Osteoblast (primary cell): ENCODE results near the gene KCNJ14. TPM values are rescaled to one million over a fixed set of nuclear protein-coding genes. Genes with fewer than 3 reads are reported as not detected.

Source experiments
- DNase-seq: peaks from one replicate; pipeline ENCODE4 v3.0.0; 2011; ENCODE audit warnings: low spot score, mixed read lengths; ENCODE audit not compliant: insufficient read length; ENCODE audit errors: missing footprints
- H2AFZ ChIP-seq: 2 replicates; pipeline ENCODE4 v1.6.0; 2011; ENCODE audit warnings: mild to moderate bottlenecking, low read length
- H3K27ac ChIP-seq: 2 replicates; pipeline ENCODE4 v1.5.1; 2011; ENCODE audit warnings: mild to moderate bottlenecking, low read depth, low read length, moderate library complexity
- H3K27me3 ChIP-seq: 2 replicates; pipeline ENCODE4 v1.6.0; 2012; ENCODE audit warnings: mild to moderate bottlenecking, control low read depth, inconsistent platforms, low read length, moderate library complexity; ENCODE audit not compliant: insufficient read depth
- H3K36me3 ChIP-seq: 2 replicates; pipeline ENCODE4 v1.5.1; 2011; ENCODE audit warnings: mild to moderate bottlenecking, low read length, control low read depth, moderate library complexity; ENCODE audit not compliant: insufficient read depth
- H3K4me1 ChIP-seq: 2 replicates; pipeline ENCODE4 v1.5.1; 2011; ENCODE audit warnings: mild to moderate bottlenecking, low read length, control low read depth, moderate library complexity; ENCODE audit not compliant: insufficient read depth
- H3K4me2 ChIP-seq: 2 replicates; pipeline ENCODE4 v1.6.0; 2011; ENCODE audit warnings: mild to moderate bottlenecking, low read length; ENCODE audit not compliant: insufficient read depth
- H3K4me3 ChIP-seq: fragments of 200-600 bp; sonication (generic); 3 replicates; pipeline ENCODE4 v1.5.1; 2012; ENCODE audit warnings: mild to moderate bottlenecking, low read length, inconsistent platforms; ENCODE audit not compliant: insufficient read depth
- H3K79me2 ChIP-seq: 2 replicates; pipeline ENCODE4 v1.6.0; 2012; ENCODE audit warnings: mild to moderate bottlenecking, low read length, control low read depth, inconsistent platforms; ENCODE audit not compliant: insufficient read depth
- H3K9me3 ChIP-seq: 2 replicates; pipeline ENCODE4 v1.5.1; 2011; ENCODE audit warnings: low read depth, low read length, control low read depth
- H4K20me1 ChIP-seq: 2 replicates; pipeline ENCODE4 v1.6.0; 2012; ENCODE audit warnings: mild to moderate bottlenecking, low read length, control low read depth; ENCODE audit not compliant: insufficient read depth
- total RNA-seq: library from RNA; depleted of rRNA; stranded (reverse); fragments of >200 nt; gene quantifications from 2 replicates; pipeline ENCODE4 v1.2.3, GENCODE V29; 2012
- TF ChIP-seq, protein P1 (sequence below): IDR thresholded peaks from 2 replicates; pipeline ENCODE4 v1.5.1; 2011; ENCODE audit warnings: mild to moderate bottlenecking, low read depth, low read length, moderate library complexity; ENCODE audit errors: extremely low read depth

KCNJ14 gene
- total RNA-seq, 1 donor: 0.72 TPM

DNA sequence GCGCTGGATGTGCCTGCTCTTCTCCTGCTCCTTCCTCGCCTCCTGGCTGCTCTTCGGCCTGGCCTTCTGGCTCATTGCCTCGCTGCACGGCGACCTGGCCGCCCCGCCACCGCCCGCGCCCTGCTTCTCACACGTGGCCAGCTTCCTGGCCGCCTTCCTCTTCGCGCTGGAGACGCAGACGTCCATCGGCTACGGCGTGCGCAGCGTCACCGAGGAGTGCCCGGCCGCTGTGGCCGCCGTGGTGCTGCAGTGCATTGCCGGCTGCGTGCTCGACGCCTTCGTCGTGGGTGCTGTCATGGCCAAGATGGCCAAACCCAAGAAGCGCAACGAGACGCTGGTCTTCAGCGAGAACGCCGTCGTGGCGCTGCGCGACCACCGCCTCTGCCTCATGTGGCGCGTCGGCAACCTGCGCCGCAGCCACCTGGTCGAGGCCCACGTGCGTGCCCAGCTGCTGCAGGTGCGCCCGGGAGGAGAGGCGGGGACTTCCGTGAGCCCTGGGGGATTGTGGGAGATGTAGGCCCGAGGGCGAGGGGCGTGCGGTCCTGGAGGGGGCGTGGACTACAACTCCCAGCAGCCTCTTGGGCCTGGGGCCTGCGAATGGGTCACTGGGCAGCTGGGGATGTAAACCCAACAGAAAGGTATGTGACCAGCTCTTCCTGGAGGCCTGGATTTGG, 6.7 kb downstream of the KCNJ14 start:
- Histone ChIP-seq H3K9me3 (no peaks in the 10 kb centered on the region), H3K36me3 (peaks cover 6% of the 10 kb centered on the region), H4K20me1 (no peaks in the 10 kb centered on the region), H3K4me2 (no peak overlapping the region), H2AFZ (no peak overlapping the region), H3K4me3 (no peak overlapping the region), H3K27me3 (no peaks in the 10 kb centered on the region), H3K4me1 (peaks cover 8% of the 10 kb centered on the region), H3K79me2 (no peaks in the 10 kb centered on the region), H3K27ac (no peak overlapping the region)
- peak; percentile 71 for DNase-seq
- TF ChIP-seq, protein P1, sequence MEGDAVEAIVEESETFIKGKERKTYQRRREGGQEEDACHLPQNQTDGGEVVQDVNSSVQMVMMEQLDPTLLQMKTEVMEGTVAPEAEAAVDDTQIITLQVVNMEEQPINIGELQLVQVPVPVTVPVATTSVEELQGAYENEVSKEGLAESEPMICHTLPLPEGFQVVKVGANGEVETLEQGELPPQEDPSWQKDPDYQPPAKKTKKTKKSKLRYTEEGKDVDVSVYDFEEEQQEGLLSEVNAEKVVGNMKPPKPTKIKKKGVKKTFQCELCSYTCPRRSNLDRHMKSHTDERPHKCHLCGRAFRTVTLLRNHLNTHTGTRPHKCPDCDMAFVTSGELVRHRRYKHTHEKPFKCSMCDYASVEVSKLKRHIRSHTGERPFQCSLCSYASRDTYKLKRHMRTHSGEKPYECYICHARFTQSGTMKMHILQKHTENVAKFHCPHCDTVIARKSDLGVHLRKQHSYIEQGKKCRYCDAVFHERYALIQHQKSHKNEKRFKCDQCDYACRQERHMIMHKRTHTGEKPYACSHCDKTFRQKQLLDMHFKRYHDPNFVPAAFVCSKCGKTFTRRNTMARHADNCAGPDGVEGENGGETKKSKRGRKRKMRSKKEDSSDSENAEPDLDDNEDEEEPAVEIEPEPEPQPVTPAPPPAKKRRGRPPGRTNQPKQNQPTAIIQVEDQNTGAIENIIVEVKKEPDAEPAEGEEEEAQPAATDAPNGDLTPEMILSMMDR: no peak

DNA sequence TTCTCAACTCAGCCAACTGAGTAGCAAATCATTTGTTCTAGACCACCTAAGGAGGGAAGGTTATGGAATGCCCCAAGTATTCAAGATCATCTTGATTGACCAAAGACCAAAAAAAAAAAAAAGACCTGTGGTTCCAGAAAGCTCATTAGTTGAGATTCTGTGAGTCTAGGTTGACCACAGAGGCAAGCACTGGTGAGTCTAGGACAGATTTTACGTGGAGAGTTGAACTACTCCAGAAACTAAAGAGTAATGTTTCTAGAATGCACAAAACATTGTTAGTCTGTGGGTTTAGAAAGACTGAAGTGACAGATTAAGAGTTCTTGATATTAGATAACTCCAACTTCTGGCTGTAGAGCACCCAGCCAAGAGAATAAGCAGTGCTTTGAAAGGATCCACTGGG, 9.8 kb downstream of the KCNJ14 start:
- TF ChIP-seq, protein P1: no peak
- no peaks in the 10 kb centered on the region for H3K27me3 ChIP-seq

DNA sequence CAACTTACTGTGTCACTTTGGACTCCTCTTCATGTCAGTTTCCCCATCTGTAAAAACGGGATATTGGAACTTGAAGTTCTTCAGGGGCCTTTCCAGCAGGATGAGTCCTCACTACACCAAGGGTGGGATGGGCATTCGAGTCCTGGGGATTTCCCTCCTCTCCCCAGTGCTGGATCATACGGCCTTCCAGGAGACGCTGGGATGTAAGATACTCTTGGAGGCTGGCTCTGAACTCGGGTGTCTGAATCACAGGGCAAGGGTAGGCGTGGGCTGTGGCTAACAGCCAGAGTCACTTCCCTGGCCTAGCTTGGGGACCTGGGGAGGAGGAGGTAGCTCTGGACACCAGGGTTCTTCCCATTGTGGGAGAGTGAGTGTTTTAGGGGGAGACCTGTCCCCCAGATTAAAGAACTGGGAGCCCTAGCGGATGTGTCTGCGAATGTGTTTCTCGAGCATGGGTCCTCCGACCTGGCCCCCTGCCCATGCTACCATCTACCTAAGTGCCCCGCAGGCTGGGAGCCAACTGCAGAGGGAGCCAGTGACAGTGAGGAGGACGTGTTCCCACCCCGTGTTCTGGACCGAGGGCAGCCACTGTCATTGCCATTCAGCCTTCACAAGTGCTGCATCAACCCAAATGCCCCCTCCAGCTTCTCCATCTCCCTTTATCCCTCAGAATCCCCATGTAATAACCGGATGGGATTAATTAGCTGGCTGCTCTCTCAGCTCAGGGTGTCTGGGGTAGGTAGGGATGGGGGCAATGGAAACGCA, 11.4 kb downstream of the KCNJ14 start:
- Histone ChIP-seq H2AFZ (no peak overlapping the region), H3K79me2 (peaks cover 18% of the 10 kb centered on the region), H3K27me3 (no peaks in the 10 kb centered on the region), H3K4me1 (peaks cover 25% of the 10 kb centered on the region), H3K36me3 (peaks cover 17% of the 10 kb centered on the region), H3K9me3 (no peaks in the 10 kb centered on the region), H3K4me3 (no peak overlapping the region), H3K4me2 (peak overlapping the region; percentile 29), H3K27ac (no peak overlapping the region), H4K20me1 (peaks cover 14% of the 10 kb centered on the region)
- peak; percentile 99 for DNase-seq
- TF ChIP-seq, protein P1: no peak

More for the DNA sequence above, 9.8 kb downstream of the KCNJ14 start:
- peaks cover 2% of the 10 kb centered on the region for H3K36me3 ChIP-seq
- H3K4me2 ChIP-seq: no peak overlapping the region
- H3K9me3 ChIP-seq: no peaks in the 10 kb centered on the region
- no peak overlapping the region for H3K4me3 ChIP-seq
- DNase-seq: no peak
- H3K4me1 ChIP-seq: peaks cover 20% of the 10 kb centered on the region
- H3K27ac ChIP-seq: no peak overlapping the region
- H2AFZ ChIP-seq: no peak overlapping the region
- H3K79me2 ChIP-seq: peaks cover 5% of the 10 kb centered on the region
- H4K20me1 ChIP-seq: peaks cover 5% of the 10 kb centered on the region

DNA sequence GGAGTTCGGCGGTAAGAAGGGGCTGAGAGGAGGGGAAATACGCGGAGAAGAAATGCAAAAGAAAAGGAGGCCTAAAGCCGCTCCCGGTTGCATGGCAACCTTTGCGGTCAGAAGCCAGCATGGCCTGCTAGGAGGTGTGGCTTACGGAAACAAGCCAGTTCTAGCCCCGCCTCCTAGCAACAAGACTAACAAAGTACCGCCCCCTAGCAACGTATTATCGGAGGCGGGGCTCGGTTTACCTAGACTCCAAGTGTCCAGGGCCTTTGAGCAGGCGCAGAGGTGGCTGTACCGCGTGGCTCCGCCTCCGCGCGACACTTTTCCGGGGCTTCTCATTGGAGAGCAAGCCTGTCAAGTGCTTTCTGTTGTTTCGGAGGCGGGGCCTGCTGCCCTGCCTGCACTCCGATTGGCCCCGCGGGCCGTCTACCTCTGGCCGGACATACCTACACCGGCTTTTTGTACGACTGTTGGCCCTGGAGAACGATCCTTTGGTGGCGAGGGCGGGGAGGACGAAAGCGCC, 13.5 kb downstream of the KCNJ14 start:
- peak overlapping the region; percentile 95 for H3K4me3 ChIP-seq
- DNase-seq: peak; percentile 99
- H3K27ac ChIP-seq: peak overlapping the region; percentile 79
- H3K36me3 ChIP-seq: peaks cover 35% of the 10 kb centered on the region
- peak overlapping the region; percentile 73 for H2AFZ ChIP-seq
- peaks cover 29% of the 10 kb centered on the region for H4K20me1 ChIP-seq
- no peaks in the 10 kb centered on the region for H3K27me3 ChIP-seq
- peaks cover 22% of the 10 kb centered on the region for H3K79me2 ChIP-seq
- TF ChIP-seq, protein P1: no peak
- no peaks in the 10 kb centered on the region for H3K9me3 ChIP-seq
- peaks cover 25% of the 10 kb centered on the region for H3K4me1 ChIP-seq
- peak overlapping the region; percentile 82 for H3K4me2 ChIP-seq
